D341Med (cell line): ENCODE results near the gene ACP4.

Experiments
- DNase-seq: peaks from one replicate; pipeline ENCODE4 v3.0.0; 2012; ENCODE audit warnings: low spot score

The ACP4 gene

GRCh38 chr19:50844296-50844935, 54.2 kb downstream of the ACP4 start:
- DNase-seq: no peak
